ENCODE data around the gene SPATA18. TPM values are rescaled to one million over a fixed set of nuclear protein-coding genes. Genes with fewer than 3 reads are reported as not detected.

SPATA18 gene
- total RNA-seq, 1 experiment from 2014 or later: 0.47 TPM

DNA sequence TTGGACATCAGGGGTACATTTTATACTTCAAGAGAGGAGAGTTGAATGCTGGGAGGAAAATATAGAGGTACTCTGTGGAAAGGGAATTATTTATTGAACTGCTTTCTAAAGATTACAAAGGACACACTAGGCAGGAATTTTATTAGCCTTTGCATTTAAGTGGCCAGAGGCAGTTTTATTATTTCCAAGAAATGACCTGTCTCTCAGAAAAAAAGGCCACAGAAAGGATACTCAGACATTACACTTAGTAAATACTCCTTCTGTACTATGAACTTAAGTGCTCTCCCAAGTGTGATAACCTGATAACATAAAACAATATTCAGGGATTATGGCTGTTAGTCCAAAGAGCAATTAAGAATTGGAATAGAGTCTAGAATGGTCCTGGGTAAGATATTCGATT lies 38.5 kb upstream of the SPATA18 start:
- POLR2A ChIA-PET: no interaction called here

DNA sequence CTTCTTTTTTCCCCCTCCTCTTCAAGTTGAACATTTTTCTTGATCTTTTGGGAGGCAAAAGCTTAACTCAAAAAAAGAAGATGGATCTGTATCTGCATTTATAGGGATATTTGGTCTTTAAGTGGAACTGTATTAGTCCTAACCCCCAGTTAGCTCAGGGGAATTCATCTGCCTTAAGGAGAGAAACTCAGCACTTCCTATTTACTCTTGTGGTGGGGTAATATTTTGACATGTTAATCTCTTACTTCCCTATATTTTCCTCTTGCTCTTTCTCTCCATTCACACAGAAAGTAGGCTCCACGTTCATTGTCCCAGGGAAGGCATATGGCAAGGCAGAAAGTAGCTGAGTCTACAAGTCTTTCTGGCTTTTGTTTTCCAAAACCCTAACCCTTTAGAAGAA lies 36.2 kb upstream of the SPATA18 start:
- peaks cover 0 to 4% of the 10 kb centered on the region in 2 experiments; a peak in 2 of 4 replicates for H3K4me1 ChIP-seq (ENCODE audit: control insufficient read depth in 1 of 2, insufficient read depth in 2 of 2, low read length in 2 of 2)
- no peaks in the 10 kb centered on the region for H3K27me3 ChIP-seq (ENCODE audit: insufficient read depth, low read length)
- ChIA-PET POLR2A (no interaction called here), CTCF (no interaction called here), RAD21 (ENCODE audit: low non-redundant PET in 1 of 2, low total read pairs in 2 of 2, uncharacterized antibody in 2 of 2, unreplicated experiment in 2 of 2) (interaction anchor here in 1 of 2 experiments (0.7 kb wide), 1 partner anchor 66 kb away, joined by 3 read pairs; no protein-coding TSS in a partner anchor)
- no peaks in the 10 kb centered on the region for H3K9me3 ChIP-seq (ENCODE audit: control insufficient read depth in 1 of 2, insufficient read depth in 1 of 2, low read depth in 1 of 2, low read length in 2 of 2)
- BruUV-seq (replicated peaks): no TSS peak
- H3K4me2 ChIP-seq (ENCODE audit: low read length): no peak overlapping the region
- no peak overlapping the region for H3K9ac ChIP-seq (ENCODE audit: low read length)
- no peak for TF ChIP-seq YY1 (IDR thresholded peaks at IDR 0.05; ENCODE audit: extremely low read depth, insufficient replicate concordance, low read depth, low read length)
- no peak for TF ChIP-seq EZH2 (IDR thresholded peaks at IDR 0.05)
- no peak for TF ChIP-seq JUND (IDR thresholded peaks at IDR 0.05)
- no peak for TF ChIP-seq FOSL1 (IDR thresholded peaks at IDR 0.05; ENCODE audit: low read depth)
- no peak overlapping the region for H3K27ac ChIP-seq (ENCODE audit: low read depth, low read length)
- H3K4me3 ChIP-seq (replicated peaks in 1 of 2; ENCODE audit: low read depth in 1 of 2, low read length in 2 of 2): no peak overlapping the region
- H3K9me2 ChIP-seq (ENCODE audit: insufficient read depth): no peaks in the 10 kb centered on the region
- intact Hi-C loops (cut with micrococcal nuclease): no loop called here
- ATAC-seq (no peak), DNase-seq (ENCODE audit: low read depth, low spot score) (no peak)
- no peaks in the 10 kb centered on the region for H3K79me2 ChIP-seq (ENCODE audit: insufficient read depth, low read length)
- no peak overlapping the region for H2AFZ ChIP-seq (ENCODE audit: low read depth, low read length, poor library complexity, severe bottlenecking)
- H4K20me1 ChIP-seq (ENCODE audit: insufficient read depth): no peaks in the 10 kb centered on the region
- H3K36me3 ChIP-seq (ENCODE audit: control insufficient read depth in 1 of 2, insufficient read depth in 2 of 2, low read length in 2 of 2): no peaks in the 10 kb centered on the region

More for the DNA sequence above, 38.5 kb upstream of the SPATA18 start:
- CTCF ChIA-PET: no interaction called here
- no peaks in the 10 kb centered on the region for H3K4me1 ChIP-seq (ENCODE audit: control insufficient read depth in 1 of 2, insufficient read depth in 2 of 2, low read length in 2 of 2)
- no peaks in the 10 kb centered on the region for H3K79me2 ChIP-seq (ENCODE audit: insufficient read depth, low read length)
- H3K36me3 ChIP-seq (ENCODE audit: control insufficient read depth in 1 of 2, insufficient read depth in 2 of 2, low read length in 2 of 2): no peaks in the 10 kb centered on the region
- no TSS peak for BruUV-seq (replicated peaks)
- no peak overlapping the region for H2AFZ ChIP-seq (ENCODE audit: low read depth, low read length, poor library complexity, severe bottlenecking)
- no peak overlapping the region for H3K4me3 ChIP-seq (replicated peaks in 1 of 2; ENCODE audit: low read depth in 1 of 2, low read length in 2 of 2)
- TF ChIP-seq ELF1 (IDR thresholded peaks at IDR 0.05; ENCODE audit: borderline replicate concordance, low read depth) (no peak), TCF7L2 (IDR thresholded peaks at IDR 0.05; ENCODE audit: borderline replicate concordance, extremely low read depth, insufficient read depth, insufficient read length) (no peak), CEBPB (IDR thresholded peaks at IDR 0.05; ENCODE audit: low read depth) (no peak), JUND (IDR thresholded peaks at IDR 0.05) (no peak), SIN3A (IDR thresholded peaks at IDR 0.05; ENCODE audit: low read depth) (no peak), RAD21 (IDR thresholded peaks at IDR 0.05; ENCODE audit: low read depth) (no peak), POLR2AphosphoS5 (IDR thresholded peaks at IDR 0.05; ENCODE audit: low read depth, low read length) (no peak), YY1 (IDR thresholded peaks at IDR 0.05; ENCODE audit: extremely low read depth, insufficient replicate concordance, low read depth, low read length) (no peak)
- TF ChIP-seq, protein P1, sequence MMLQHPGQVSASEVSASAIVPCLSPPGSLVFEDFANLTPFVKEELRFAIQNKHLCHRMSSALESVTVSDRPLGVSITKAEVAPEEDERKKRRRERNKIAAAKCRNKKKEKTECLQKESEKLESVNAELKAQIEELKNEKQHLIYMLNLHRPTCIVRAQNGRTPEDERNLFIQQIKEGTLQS (IDR thresholded peaks at IDR 0.05): no peak
- ATAC-seq (no peak), DNase-seq (ENCODE audit: low read depth, low spot score) (no peak)
- intact Hi-C loops (cut with micrococcal nuclease): no loop called here
- H3K9me3 ChIP-seq (ENCODE audit: control insufficient read depth in 1 of 2, insufficient read depth in 1 of 2, low read depth in 1 of 2, low read length in 2 of 2): no peaks in the 10 kb centered on the region
- H3K27me3 ChIP-seq (ENCODE audit: insufficient read depth, low read length): no peaks in the 10 kb centered on the region
- no peak overlapping the region for H3K27ac ChIP-seq (ENCODE audit: low read depth, low read length)
- RAD21 ChIA-PET (ENCODE audit: low non-redundant PET in 1 of 2, low total read pairs in 2 of 2, uncharacterized antibody in 2 of 2, unreplicated experiment in 2 of 2): no interaction called here
- no peak overlapping the region for H3K4me2 ChIP-seq (ENCODE audit: low read length)
- H3K9me2 ChIP-seq (ENCODE audit: insufficient read depth): no peaks in the 10 kb centered on the region
- no peaks in the 10 kb centered on the region for H4K20me1 ChIP-seq (ENCODE audit: insufficient read depth)
- H3K9ac ChIP-seq (ENCODE audit: low read length): no peak overlapping the region
